B cell (primary cell): Measurements from ENCODE around the gene BCL2L1. TPM values are rescaled to one million over a fixed set of nuclear protein-coding genes. Genes with fewer than 3 reads are reported as not detected.

Source experiments
- ATAC-seq: fragments of 200-7000 bp; cut with Tn5 transposase; one replicate; pipeline ENCODE4 v1.10.0; 2021; ENCODE audit warnings: low read depth, mild to moderate bottlenecking, moderate number of reproducible peaks, moderate library complexity
- CTCF ChIA-PET: fragments of 350-600 bp; sonication (Branson Sonifier 250); formaldehyde crosslinking; loops from one replicate; lab custom pipeline; 2021; ENCODE audit warnings: antibody characterized with exemption, inconsistent platforms; lab: Charles Lee
- POLR2A ChIA-PET: fragments of 350-600 bp; sonication (Branson Sonifier 250); formaldehyde crosslinking; loops from one replicate; lab custom pipeline; 2021; ENCODE audit warnings: antibody characterized with exemption; lab: Charles Lee
- DNase-seq: peaks from one replicate; pipeline ENCODE4 v3.0.0; 2013
- H2AFZ ChIP-seq: 2 replicates; pipeline ENCODE4 v1.6.1; 2012; ENCODE audit warnings: mild to moderate bottlenecking, low read depth, low read length; ENCODE audit not compliant: insufficient read depth, poor library complexity, severe bottlenecking
- H3K27ac ChIP-seq, 2 donors: 1 replicate in 1 of 2; 2 replicates in 1 of 2; pipeline ENCODE4 v1.5.1; 2012 to 2013; ENCODE audit warnings: low read length in 2 of 2, mild to moderate bottlenecking in 2 of 2, moderate library complexity in 1 of 2
- H3K27me3 ChIP-seq, 4 experiments: fragments of 200-600 bp in 1 of 4; sonication (generic) in 1 of 4; replicated peaks in 1 of 4; 1 replicate in 2 of 4; 2 replicates in 2 of 4; pipeline versions ENCODE4 v1.6.1 to v1.7.0; 2013 to 2016; ENCODE audit warnings: low read length in 3 of 4, mild to moderate bottlenecking in 2 of 4, mixed read lengths in 1 of 4, moderate library complexity in 1 of 4; ENCODE audit not compliant: insufficient read depth in 4 of 4, control insufficient read depth in 3 of 4; ENCODE audit errors: control extremely low read depth in 1 of 4
- H3K36me3 ChIP-seq, 2 experiments: replicated peaks in 1 of 2; 1 replicate in 1 of 2; 2 replicates in 1 of 2; pipeline versions ENCODE4 v1.6.1 to v1.7.1; 2013; ENCODE audit warnings: low read length in 1 of 2; ENCODE audit not compliant: insufficient read depth in 2 of 2, control insufficient read depth in 1 of 2; ENCODE audit errors: control extremely low read depth in 1 of 2, extremely low read depth in 1 of 2
- H3K4me1 ChIP-seq, 2 donors: fragments of 200-600 bp in 1 of 2; sonication (generic) in 1 of 2; 1 replicate in 1 of 2; 2 replicates in 1 of 2; pipeline versions ENCODE4 v1.5.1 to v1.6.1; 2013 to 2017; ENCODE audit warnings: low read length in 2 of 2; ENCODE audit not compliant: control insufficient read depth in 2 of 2, insufficient read depth in 2 of 2
- H3K4me2 ChIP-seq: replicated peaks from 2 replicates; pipeline ENCODE3; 2012; ENCODE audit warnings: mild to moderate bottlenecking, low read depth, low read length; ENCODE audit not compliant: poor library complexity, severe bottlenecking
- H3K4me3 ChIP-seq, 5 experiments: fragments of 200-600 bp in 1 of 5; sonication (generic) in 1 of 5; 1 replicate in 3 of 5; 2 replicates in 2 of 5; pipeline versions ENCODE4 v1.5.1 to v1.7.0; 2011 to 2016; ENCODE audit warnings: low read length in 4 of 5, mild to moderate bottlenecking in 4 of 5, low read depth in 2 of 5, control low read depth in 1 of 5, moderate library complexity in 1 of 5; ENCODE audit not compliant: insufficient read depth in 1 of 5; ENCODE audit errors: control extremely low read depth in 1 of 5, extremely low read depth in 1 of 5
- H3K79me2 ChIP-seq: fragments of 200-600 bp; sonication (generic); one replicate; pipeline ENCODE4 v1.6.0; 2016; ENCODE audit warnings: low read length; ENCODE audit not compliant: control insufficient read depth, insufficient read depth
- H3K9ac ChIP-seq: fragments of 200-600 bp; sonication (generic); 2 replicates; pipeline ENCODE4 v1.6.1; 2017; ENCODE audit warnings: mild to moderate bottlenecking, low read length, moderate library complexity
- H3K9me3 ChIP-seq, 3 donors: one replicate each; pipeline versions ENCODE4 v1.6.1 to v1.7.1; 2013; ENCODE audit warnings: low read length in 2 of 3; ENCODE audit not compliant: control insufficient read depth in 2 of 3, insufficient read depth in 1 of 3; ENCODE audit errors: control extremely low read depth in 1 of 3
- H4K20me1 ChIP-seq: 2 replicates; pipeline ENCODE4 v1.6.0; 2012; ENCODE audit warnings: mild to moderate bottlenecking, low read length; ENCODE audit not compliant: insufficient read depth, control insufficient read depth, poor library complexity, severe bottlenecking
- H3K27ac Mint-ChIP-seq: one replicate; pipeline ENCODE4 v1.8.0; 2021; ENCODE audit warnings: mixed read lengths
- H3K27me3 Mint-ChIP-seq: one replicate; pipeline ENCODE4 v1.8.0; 2021; ENCODE audit warnings: mixed read lengths
- H3K4me1 Mint-ChIP-seq: one replicate; pipeline ENCODE4 v1.8.0; 2021; ENCODE audit warnings: mixed read lengths
- H3K4me3 Mint-ChIP-seq: one replicate; pipeline ENCODE4 v1.8.0; 2021; ENCODE audit warnings: mixed read lengths
- H3K9me3 Mint-ChIP-seq: one replicate; pipeline ENCODE4 v1.8.0; 2022; ENCODE audit warnings: mixed read lengths; ENCODE audit not compliant: insufficient read depth
- EZH2 ChIP-seq: IDR thresholded peaks from 2 replicates; pipeline ENCODE4 v1.6.1; 2012; ENCODE audit warnings: borderline replicate concordance, low read depth, mild to moderate bottlenecking, moderate library complexity, low read length; ENCODE audit not compliant: insufficient read depth, poor library complexity, severe bottlenecking
- WGBS: methylation state at CpG from one replicate; pipeline ENCODE4 v1.1.5; 2013; ENCODE audit warnings: missing lambda C conversion rate; ENCODE audit not compliant: insufficient coverage; 5-methylcytosine and 5-hydroxymethylcytosine counted together
- intact Hi-C: fragments of 100-400 bp; cut with micrococcal nuclease; formaldehyde crosslinking; loops from one replicate; pipeline ENCODE4 v1.10.0; 2022
- polyA plus RNA-seq: library from polyadenylated mRNA; depleted of rRNA; stranded (reverse); fragments of >200 nt; gene quantifications from 2 replicates; pipeline ENCODE4 v1.2.3, GENCODE V29; 2012
- total RNA-seq, 2 donors: library from RNA; stranded (reverse); fragments of 120-200 nt in 1 of 2; gene quantifications; 1 replicate in 1 of 2; 2 replicates in 1 of 2; pipeline versions ENCODE4 v1.2.3 to v1.2.4, GENCODE V29; 2013 to 2022
- TF ChIP-seq, protein P1 (sequence below): fragments of 200-600 bp; IDR thresholded peaks from one replicate; pipeline ENCODE4 v1.8.0; 2022; ENCODE audit warnings: antibody characterized with exemption, mild to moderate bottlenecking

BCL2L1 gene
- total and polyA plus RNA-seq, 2 donors (not counting 1 experiment from before 2014, with no cell fraction given) = 10.1 to 33.0 TPM

DNA sequence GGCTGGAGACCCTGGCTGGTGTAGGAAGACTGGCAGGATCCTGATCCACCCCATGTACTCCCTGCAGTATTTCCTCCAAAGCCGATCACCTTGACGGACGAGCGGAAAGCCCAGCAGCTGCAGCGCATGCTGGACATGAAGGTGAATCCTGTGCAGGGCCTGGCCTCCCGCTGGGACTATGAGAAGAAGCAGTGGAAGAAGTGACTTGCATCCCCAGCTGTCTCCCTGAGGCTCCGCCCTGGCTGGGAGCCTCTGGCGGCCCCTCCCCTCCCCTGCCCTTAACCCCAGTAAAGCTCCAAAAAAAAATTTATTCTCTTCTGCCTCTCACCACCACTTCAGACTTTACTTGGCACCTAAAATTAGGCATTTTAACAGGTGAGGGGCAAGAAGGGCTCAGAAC is 78.0 kb downstream of the BCL2L1 start:
- Mint-ChIP-seq H3K27ac (no peak overlapping the region), H3K4me3 (no peak overlapping the region), H3K4me1 (peaks cover under 1% of the 10 kb centered on the region), H3K27me3 (peaks cover 8% of the 10 kb centered on the region), H3K9me3 (no peaks in the 10 kb centered on the region)
- Histone ChIP-seq H3K4me2 (no peak overlapping the region), H3K4me1 (peaks cover under 1% of the 10 kb centered on the region in 2 donors), H3K27ac (no peak overlapping the region), H2AFZ (no peak overlapping the region), H4K20me1 (no peaks in the 10 kb centered on the region), H3K4me3 (no peak overlapping the region), H3K79me2 (no peaks in the 10 kb centered on the region), H3K9ac (no peak overlapping the region), H3K9me3 (no peaks in the 10 kb centered on the region), H3K27me3 (no peaks in the 10 kb centered on the region), H3K36me3 (no peaks in the 10 kb centered on the region)
- DNase-seq (no peak), ATAC-seq (no peak)
- TF ChIP-seq EZH2 = no peak
- TF ChIP-seq, protein P1, sequence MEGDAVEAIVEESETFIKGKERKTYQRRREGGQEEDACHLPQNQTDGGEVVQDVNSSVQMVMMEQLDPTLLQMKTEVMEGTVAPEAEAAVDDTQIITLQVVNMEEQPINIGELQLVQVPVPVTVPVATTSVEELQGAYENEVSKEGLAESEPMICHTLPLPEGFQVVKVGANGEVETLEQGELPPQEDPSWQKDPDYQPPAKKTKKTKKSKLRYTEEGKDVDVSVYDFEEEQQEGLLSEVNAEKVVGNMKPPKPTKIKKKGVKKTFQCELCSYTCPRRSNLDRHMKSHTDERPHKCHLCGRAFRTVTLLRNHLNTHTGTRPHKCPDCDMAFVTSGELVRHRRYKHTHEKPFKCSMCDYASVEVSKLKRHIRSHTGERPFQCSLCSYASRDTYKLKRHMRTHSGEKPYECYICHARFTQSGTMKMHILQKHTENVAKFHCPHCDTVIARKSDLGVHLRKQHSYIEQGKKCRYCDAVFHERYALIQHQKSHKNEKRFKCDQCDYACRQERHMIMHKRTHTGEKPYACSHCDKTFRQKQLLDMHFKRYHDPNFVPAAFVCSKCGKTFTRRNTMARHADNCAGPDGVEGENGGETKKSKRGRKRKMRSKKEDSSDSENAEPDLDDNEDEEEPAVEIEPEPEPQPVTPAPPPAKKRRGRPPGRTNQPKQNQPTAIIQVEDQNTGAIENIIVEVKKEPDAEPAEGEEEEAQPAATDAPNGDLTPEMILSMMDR = no peak
- ChIA-PET CTCF (no interaction called here), POLR2A (no interaction called here)
- intact Hi-C loops = no loop called here
- 100% methylated on average over 4 of the region's 8 CpGs for WGBS

GRCh38 chr20:31643522-31643921 is 79.1 kb downstream of the BCL2L1 start:
- no peaks in the 10 kb centered on the region for H3K4me1 Mint-ChIP-seq
- Histone ChIP-seq H3K36me3 (no peaks in the 10 kb centered on the region), H3K4me3 (no peak overlapping the region), H3K9ac (no peak overlapping the region), H2AFZ (no peak overlapping the region), H3K9me3 (no peaks in the 10 kb centered on the region), H3K4me1 (no peaks in the 10 kb centered on the region), H3K27ac (no peak overlapping the region), H4K20me1 (no peaks in the 10 kb centered on the region), H3K4me2 (no peak overlapping the region), H3K27me3 (no peaks in the 10 kb centered on the region), H3K79me2 (no peaks in the 10 kb centered on the region)
- 87% methylated on average over 4 of the region's 4 CpGs for WGBS
- H3K27ac Mint-ChIP-seq = no peak overlapping the region
- no peaks in the 10 kb centered on the region for H3K9me3 Mint-ChIP-seq
- H3K27me3 Mint-ChIP-seq = peaks cover 8% of the 10 kb centered on the region
- DNase-seq (no peak), ATAC-seq (no peak)
- CTCF ChIA-PET = no interaction called here
- no peak overlapping the region for H3K4me3 Mint-ChIP-seq
- no peak for TF ChIP-seq EZH2
- TF ChIP-seq, protein P1 = no peak
- intact Hi-C loops = no loop called here
- POLR2A ChIA-PET = no interaction called here
